ENCODE results near the gene ZNF267.

DNA sequence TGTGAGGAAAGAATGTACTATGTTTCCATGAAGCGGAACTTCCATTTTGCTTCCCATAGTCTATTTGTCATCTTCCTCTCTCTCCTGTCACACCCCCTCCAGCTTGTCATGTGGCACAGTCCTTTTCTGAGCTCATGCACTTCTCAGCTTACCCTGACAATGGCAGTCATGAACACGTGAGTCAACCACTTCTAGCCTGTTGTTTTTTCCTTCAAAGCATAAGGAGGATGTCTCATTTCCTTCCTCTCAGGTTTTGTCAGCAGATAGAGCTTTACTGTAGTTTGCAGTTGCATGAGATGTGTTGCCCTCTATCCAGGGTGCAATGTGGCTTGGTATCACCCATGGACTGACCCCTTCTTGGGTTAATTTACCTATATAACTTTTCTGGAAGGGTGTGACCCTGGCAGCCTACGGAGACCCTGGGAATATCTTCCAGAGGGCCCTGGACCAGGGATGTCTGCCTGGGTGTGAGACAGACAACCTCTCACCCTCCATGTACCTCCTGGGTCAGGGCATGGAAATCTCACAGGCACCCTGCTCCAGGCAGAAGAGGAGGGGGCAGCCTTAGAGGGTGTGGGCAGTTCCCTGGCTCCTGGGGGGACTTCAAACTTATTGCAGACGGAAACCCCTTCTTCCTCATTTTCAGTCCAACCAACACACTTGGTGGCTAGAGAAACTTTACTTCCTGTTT, 4.0 kb upstream of the ZNF267 start:
- TF ChIP-seq, protein P1, sequence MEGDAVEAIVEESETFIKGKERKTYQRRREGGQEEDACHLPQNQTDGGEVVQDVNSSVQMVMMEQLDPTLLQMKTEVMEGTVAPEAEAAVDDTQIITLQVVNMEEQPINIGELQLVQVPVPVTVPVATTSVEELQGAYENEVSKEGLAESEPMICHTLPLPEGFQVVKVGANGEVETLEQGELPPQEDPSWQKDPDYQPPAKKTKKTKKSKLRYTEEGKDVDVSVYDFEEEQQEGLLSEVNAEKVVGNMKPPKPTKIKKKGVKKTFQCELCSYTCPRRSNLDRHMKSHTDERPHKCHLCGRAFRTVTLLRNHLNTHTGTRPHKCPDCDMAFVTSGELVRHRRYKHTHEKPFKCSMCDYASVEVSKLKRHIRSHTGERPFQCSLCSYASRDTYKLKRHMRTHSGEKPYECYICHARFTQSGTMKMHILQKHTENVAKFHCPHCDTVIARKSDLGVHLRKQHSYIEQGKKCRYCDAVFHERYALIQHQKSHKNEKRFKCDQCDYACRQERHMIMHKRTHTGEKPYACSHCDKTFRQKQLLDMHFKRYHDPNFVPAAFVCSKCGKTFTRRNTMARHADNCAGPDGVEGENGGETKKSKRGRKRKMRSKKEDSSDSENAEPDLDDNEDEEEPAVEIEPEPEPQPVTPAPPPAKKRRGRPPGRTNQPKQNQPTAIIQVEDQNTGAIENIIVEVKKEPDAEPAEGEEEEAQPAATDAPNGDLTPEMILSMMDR (IDR thresholded peaks at IDR 0.05) = no peak
- no peak for TF ChIP-seq ZFX (IDR thresholded peaks at IDR 0.05; ENCODE audit: borderline replicate concordance)
